Ovary (tissue), 10 donors: ENCODE measurements around the gene ZNF432. TPM values are rescaled to one million over a fixed set of nuclear protein-coding genes. Genes with fewer than 3 reads are reported as not detected.
"Not testable (repeated sequence)": the region's sequence is repeated elsewhere in the genome, so short reads cannot be mapped to it uniquely, and the experiment has no call there.

ENCODE experiments used
- DNase-seq, 5 donors: peaks; one replicate each; pipeline ENCODE4 v3.0.0-alpha.2; 2019 to 2020
- H3K27ac ChIP-seq, 2 donors: fragments of 200-600 bp; one replicate each; pipeline versions ENCODE4 v1.5.1 to v1.8.0; 2019 to 2022
- H3K27me3 ChIP-seq: fragments of 200-600 bp; one replicate; pipeline ENCODE4 v1.8.0; 2022
- H3K36me3 ChIP-seq: fragments of 200-600 bp; sonication (generic); one replicate; pipeline ENCODE4 v1.5.1; 2019
- H3K4me1 ChIP-seq: one replicate; pipeline ENCODE4 v1.8.1; 2013; ENCODE audit warnings: mild to moderate bottlenecking, moderate library complexity; ENCODE audit not compliant: insufficient read depth
- H3K4me3 ChIP-seq: fragments of 200-600 bp; sonication (generic); one replicate; pipeline ENCODE4 v1.5.1; 2017
- H3K9me3 ChIP-seq, 2 donors: fragments of 200-600 bp in 1 of 2; sonication (generic) in 1 of 2; one replicate each; pipeline versions ENCODE4 v1.5.1 to v1.8.1; 2013 to 2019; ENCODE audit warnings: mild to moderate bottlenecking in 1 of 2, moderate library complexity in 1 of 2
- EP300 ChIP-seq: sonication (generic); formaldehyde crosslinking; IDR thresholded peaks from one replicate; pipeline ENCODE4 v1.6.1; 2017; ENCODE audit warnings: antibody characterized with exemption
- POLR2A ChIP-seq: fragments of 450-650 bp; IDR thresholded peaks from one replicate; pipeline ENCODE4 v1.6.1; 2017; ENCODE audit warnings: antibody characterized with exemption, mild to moderate bottlenecking, moderate library complexity
- WGBS, 3 donors: extraction: QIAGEN DNeasy Blood & Tissue Kit in 1 of 3; methylation state at CpG; one replicate each; pipeline versions ENCODE4 v1.1.5 to v1.1.7; 2013 to 2017; 5-methylcytosine and 5-hydroxymethylcytosine counted together
- intact Hi-C, 4 donors: fragments of 100-400 bp; cut with DNase I; formaldehyde crosslinking; loops; one replicate each; pipeline versions ENCODE4 v1.11.0 to v1.15.1; 2022 to 2023
- long read RNA-seq, 3 donors: library from polyadenylated mRNA in 2 of 3; unstranded in 2 of 3; transcript quantifications; one replicate each; pipeline ENCODE4 v2.0.0 and lab custom pipeline, GENCODE V29; 2021 to 2026
- polyA plus RNA-seq, 2 donors: library from polyadenylated mRNA; stranded (reverse); fragments of 200-250 nt in 1 of 2; fragments of 350-450 nt in 1 of 2; fragmentation: Illumina TruSeq in 1 of 2; extraction: RNeasy Lipid Tissue Mini Kit (QIAGEN cat#74804) in 1 of 2; gene quantifications; one replicate each; pipeline ENCODE4 v1.2.3, GENCODE V29; 2013 to 2014
- total RNA-seq, 7 donors: library from RNA; depleted of rRNA in 2 of 7; stranded (reverse); fragments of >200 nt in 2 of 7; fragmentation: NEBNext Ultra II Directional in 3 of 7; extraction: Animal tissue kit (Norgen Biotek cat#: 25700) in 3 of 7; gene quantifications; one replicate each; pipeline versions ENCODE4 v1.1.0 to v1.2.4, GENCODE V29; 2016 to 2023
- TF ChIP-seq, protein P1 (sequence below), 3 donors: fragments of 450-650 bp in 2 of 3; fragments of 200-600 bp in 1 of 3; IDR thresholded peaks; one replicate each; pipeline versions ENCODE4 v1.5.1 to v1.8.0; 2016 to 2022; ENCODE audit warnings: antibody characterized with exemption in 3 of 3, mild to moderate bottlenecking in 1 of 3
- donor health status: DM: no; HTN: no; CAD: no; lungs with moderate emphysema.
- donor health status: DM: no; HTN: no; CAD: no.
- donor health status: Bipolar disorder and iron deficiency.
- donor health status: DM: yes; HTN: yes; CAD: no.
- donor health status: DM: no; HTN: no; CAD: no.
- donor health status: DM: yes; HTN: yes; CAD: no.

The ZNF432 gene
- 10 to 100 TPM; 12.3 to 18.4 (median 16.2) TPM for total RNA-seq
- polyA plus RNA-seq: 10 to 100 TPM in 1 of 2 donors, 1 to 10 TPM in 1; 9.3 to 10.4 TPM
- long read RNA-seq, donor 1, partial matches to known transcripts: 0 of 2 reads
- long read RNA-seq, donor 1, other reads (novel, unspliced or antisense): 0 of 2 reads
- long read RNA-seq, donor 2: 0 reads
- long read RNA-seq, donor 3, partial matches to known transcripts: 0 of 2 reads
- long read RNA-seq, donor 3, other reads (novel, unspliced or antisense): 0 of 2 reads

DNA sequence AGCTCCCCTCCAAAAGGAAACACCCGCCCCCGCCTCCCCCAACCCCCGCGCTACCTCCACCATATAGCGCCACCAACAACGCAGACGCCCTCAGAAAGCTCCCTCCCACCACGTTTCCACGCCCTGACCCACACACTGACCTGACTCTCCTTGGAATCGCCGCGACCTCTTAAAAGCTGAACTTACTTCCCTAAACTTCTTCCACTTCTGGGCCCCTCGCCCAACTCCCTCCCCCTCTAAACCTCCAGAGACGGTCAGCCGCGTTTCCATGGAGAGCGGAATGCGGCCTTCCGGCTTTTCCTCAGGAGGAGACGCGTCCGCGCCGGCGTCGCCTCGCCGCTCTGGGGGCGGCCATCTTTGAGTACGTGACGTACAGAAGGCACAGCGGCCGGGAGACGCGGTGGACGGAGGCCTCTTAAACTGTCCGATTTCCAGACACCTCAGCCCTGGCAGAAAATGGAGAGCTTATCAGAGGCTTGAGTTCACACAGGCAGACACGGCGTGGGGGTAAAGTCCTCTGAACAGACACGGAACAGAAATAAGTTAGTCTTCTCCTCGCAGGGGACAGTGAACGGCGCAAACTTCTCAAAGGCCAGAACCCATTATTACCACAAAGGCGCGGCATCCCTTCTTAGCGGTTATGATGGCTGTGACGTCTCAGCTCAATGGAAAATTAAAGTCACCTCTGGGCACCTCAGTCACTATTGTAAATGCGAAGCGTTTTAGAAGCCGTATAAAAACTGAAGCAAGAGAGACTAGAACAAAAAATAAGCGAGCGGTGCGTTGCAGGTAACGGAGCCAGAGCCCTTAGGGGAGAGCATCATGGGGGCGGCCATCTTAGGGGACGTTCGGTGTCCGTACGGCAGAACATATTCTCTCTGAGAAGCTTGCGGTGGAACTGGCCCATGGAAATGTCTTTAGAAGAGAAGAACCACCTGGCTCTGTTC is at the start of gene ZNF432:
Gene ZNF432 (minus strand): TSS at position 284 of the 947 bp plus-strand sequence. CDS start 1,970 bp downstream, outside the sequence.
- 0 to 1% (median 0%) methylated on average over 59 to 60 of the region's 60 CpGs for WGBS, 3 donors
- TF ChIP-seq POLR2A (peak; percentile 25), EP300 (no peak)
- TF ChIP-seq, protein P1, sequence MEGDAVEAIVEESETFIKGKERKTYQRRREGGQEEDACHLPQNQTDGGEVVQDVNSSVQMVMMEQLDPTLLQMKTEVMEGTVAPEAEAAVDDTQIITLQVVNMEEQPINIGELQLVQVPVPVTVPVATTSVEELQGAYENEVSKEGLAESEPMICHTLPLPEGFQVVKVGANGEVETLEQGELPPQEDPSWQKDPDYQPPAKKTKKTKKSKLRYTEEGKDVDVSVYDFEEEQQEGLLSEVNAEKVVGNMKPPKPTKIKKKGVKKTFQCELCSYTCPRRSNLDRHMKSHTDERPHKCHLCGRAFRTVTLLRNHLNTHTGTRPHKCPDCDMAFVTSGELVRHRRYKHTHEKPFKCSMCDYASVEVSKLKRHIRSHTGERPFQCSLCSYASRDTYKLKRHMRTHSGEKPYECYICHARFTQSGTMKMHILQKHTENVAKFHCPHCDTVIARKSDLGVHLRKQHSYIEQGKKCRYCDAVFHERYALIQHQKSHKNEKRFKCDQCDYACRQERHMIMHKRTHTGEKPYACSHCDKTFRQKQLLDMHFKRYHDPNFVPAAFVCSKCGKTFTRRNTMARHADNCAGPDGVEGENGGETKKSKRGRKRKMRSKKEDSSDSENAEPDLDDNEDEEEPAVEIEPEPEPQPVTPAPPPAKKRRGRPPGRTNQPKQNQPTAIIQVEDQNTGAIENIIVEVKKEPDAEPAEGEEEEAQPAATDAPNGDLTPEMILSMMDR (IDR thresholded peaks at IDR 0.05): no peak
- H3K4me3 ChIP-seq: peak within 1 kb of the TSS; percentile 77
- no peaks in the 10 kb centered on the region for H3K36me3 ChIP-seq
- peak; percentile 93 to 97 (median 95) for DNase-seq
- no peaks in the 10 kb centered on the region for H3K4me1 ChIP-seq
- no peaks in the 10 kb centered on the region for H3K27me3 ChIP-seq
- H3K9me3 ChIP-seq: peaks cover 0 to 17% of the 10 kb centered on the region in 2 donors
- intact Hi-C loops: no loop called here
- H3K27ac ChIP-seq: peak within 1 kb of the TSS; percentile 47 to 94

DNA sequence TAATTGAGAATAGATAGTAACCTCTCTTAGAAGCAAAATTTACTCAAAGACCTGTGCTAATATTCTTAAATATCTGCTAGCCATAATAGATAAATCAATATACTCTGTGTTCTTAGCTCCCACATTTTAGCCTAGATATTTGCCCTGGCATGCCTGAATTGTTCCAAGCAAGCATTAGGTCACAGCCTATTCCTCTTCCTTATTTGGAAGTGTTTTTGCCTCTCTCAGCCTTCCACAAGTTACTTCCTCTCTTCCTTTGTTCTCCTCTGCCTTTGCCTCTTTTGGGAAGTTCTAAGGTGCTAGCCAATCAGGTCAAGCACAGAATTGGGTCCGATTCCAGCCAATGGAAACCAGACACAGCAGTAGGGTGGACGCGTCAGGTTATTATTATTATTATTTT is 47.8 kb upstream of the ZNF432 start:
- not testable (repeated sequence) for H3K4me3 ChIP-seq
- peak overlapping the region in 1 of 2 donors; percentile 16 for H3K27ac ChIP-seq

DNA sequence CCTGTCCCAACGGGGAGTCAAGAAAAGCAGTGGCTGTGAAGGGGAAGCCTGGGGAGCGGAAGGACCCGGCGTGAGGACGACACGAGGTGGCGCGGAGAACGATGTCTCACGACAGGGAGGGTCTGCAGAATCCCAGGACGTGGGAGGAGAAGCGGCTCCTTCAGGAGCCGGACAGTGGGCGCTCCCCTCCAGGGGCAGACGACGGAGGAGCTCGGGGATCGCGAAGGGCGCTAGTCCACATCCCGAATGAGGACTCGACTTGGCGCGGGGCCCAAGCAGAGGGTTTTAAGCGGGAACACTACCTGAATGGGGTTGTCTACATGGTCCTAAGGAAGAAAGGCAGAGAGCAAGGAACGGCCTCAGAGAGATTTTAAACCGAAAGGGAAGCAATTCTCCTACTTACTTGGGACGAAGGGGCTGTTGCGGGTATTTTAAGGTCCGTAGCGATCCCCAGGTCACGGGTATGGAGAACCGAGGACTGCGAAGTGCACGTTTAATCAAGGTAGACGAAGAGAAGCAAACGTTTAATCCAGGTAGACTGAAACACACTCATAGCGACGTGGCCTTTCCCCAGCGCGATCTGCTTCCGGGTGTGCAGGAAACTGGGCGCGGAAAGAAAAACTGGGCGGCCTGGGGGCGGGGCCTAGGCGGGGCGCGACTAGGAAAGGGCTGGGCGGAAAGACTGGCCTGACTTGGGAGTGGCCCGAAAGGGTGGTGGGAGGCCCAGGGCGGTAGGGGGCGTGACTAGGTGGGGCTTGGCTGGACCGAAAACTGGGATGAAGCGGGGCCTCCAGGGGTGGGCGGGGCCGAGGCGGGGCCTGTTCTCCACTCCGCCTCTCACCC is 46.8 kb upstream of the ZNF432 start, which contains the start of gene ZNF841:
Gene ZNF841 (minus strand): TSS at position 594 of the 843 bp plus-strand sequence. CDS start 10,964 bp downstream, outside the sequence.
- peak; percentile 29 for TF ChIP-seq POLR2A
- TF ChIP-seq EP300: no peak
- Histone ChIP-seq H3K36me3 (no peaks in the 10 kb centered on the region), H3K9me3 (peaks cover 0 to 14% of the 10 kb centered on the region in 2 donors), H3K27me3 (no peaks in the 10 kb centered on the region), H3K4me3 (peak within 1 kb of the TSS; percentile 86), H3K27ac (peak within 1 kb of the TSS in 1 of 2 donors; percentile 16), H3K4me1 (peaks cover 6% of the 10 kb centered on the region)
- WGBS, 3 donors: 0 to 1% (median 0%) methylated on average over 59 of the region's 59 CpGs
- intact Hi-C loops: no loop called here
- DNase-seq: peak; percentile 97 to 98 (median 98)

More for the DNA sequence above, 47.8 kb upstream of the ZNF432 start:
- H3K27me3 ChIP-seq, DNase-seq, H3K4me1 ChIP-seq, H3K9me3 ChIP-seq, intact Hi-C loops, H3K36me3 ChIP-seq: not testable (repeated sequence)
- 83 to 85% (median 84%) methylated on average over 3 of the region's 3 CpGs for WGBS, 3 donors

DNA sequence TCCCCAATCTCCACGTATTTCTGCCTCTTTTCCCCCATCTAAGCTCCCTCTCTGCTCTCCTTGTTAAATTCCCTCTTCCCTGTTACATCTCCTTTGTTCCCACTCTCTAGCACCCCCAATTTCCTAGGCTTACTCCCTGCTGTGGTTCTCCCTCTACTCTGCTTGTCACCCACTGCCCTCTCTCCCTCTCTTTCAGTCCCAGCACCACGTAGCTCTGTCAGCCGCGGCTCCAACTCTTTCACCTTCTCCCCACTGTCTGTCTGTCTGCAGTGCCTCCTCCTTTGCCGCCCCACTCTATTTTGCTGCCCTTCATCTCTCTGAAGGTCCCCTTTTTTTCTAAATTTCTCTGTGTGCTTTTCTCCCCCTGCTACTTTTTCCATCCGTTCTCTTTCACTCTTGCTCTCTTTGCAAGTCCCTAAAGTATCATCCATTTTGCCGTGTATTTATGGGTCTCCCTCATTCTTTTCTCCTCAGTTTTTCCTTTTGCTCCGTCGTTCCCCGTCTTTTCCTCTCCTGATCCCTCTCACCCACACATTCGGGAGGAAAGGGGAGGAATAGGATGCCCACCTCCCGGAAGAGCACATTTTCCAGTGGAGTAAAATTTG is 46.0 kb upstream of the ZNF432 start:
- H3K9me3 ChIP-seq: peaks cover 0 to 17% of the 10 kb centered on the region in 2 donors
- no peak overlapping the region for H3K27ac ChIP-seq
- H3K27me3 ChIP-seq: no peaks in the 10 kb centered on the region
- peaks cover 6% of the 10 kb centered on the region for H3K4me1 ChIP-seq
- intact Hi-C loops: no loop called here
- peak overlapping the region; percentile 86 for H3K4me3 ChIP-seq
- no peak for DNase-seq
- WGBS, 3 donors: 1 to 2% (median 2%) methylated on average over 12 of the region's 12 CpGs
- H3K36me3 ChIP-seq: no peaks in the 10 kb centered on the region
- no peak for TF ChIP-seq EP300
- no peak for TF ChIP-seq POLR2A
- TF ChIP-seq, protein P1 (IDR thresholded peaks at IDR 0.05): no peak
